ENCODE measurements around the gene CYP27B1.

CYP27B1 gene

GRCh38 chr12:57770734-57771133 lies 3.9 kb upstream of the CYP27B1 start:
- TF ChIP-seq EZH2 (IDR thresholded peaks at IDR 0.05; ENCODE audit: borderline replicate concordance, low read length) (no peak), CTCF (IDR thresholded peaks at IDR 0.05; ENCODE audit: low read length) (no peak)
- no peak overlapping the region for H2AFZ ChIP-seq (ENCODE audit: low read length)
- H3K4me1 ChIP-seq (ENCODE audit: insufficient read depth, low read length, severe bottlenecking): peaks cover 24% of the 10 kb centered on the region
- no peak overlapping the region; the same call in 1 of the 2 replicates for H3K9ac ChIP-seq (ENCODE audit: low read length)
- H3K9me3 ChIP-seq (ENCODE audit: low read length): no peaks in the 10 kb centered on the region
- H3K4me2 ChIP-seq (ENCODE audit: low read length): peak overlapping the region; percentile 90
- H3K27ac ChIP-seq (ENCODE audit: low read depth, low read length, poor library complexity, severe bottlenecking): no peak overlapping the region
- no peaks in the 10 kb centered on the region for H3K9me2 ChIP-seq (ENCODE audit: low read depth, low read length)
- H4K20me1 ChIP-seq (ENCODE audit: insufficient read depth, low read length): no peaks in the 10 kb centered on the region
- H3K36me3 ChIP-seq (ENCODE audit: insufficient read depth, low read length): peaks cover 35% of the 10 kb centered on the region
- peak overlapping the region; percentile 75 for H3K4me3 ChIP-seq (ENCODE audit: low read depth, low read length, poor library complexity, severe bottlenecking)
- no peaks in the 10 kb centered on the region for H3K79me2 ChIP-seq (ENCODE audit: insufficient read depth, low read length)
- peaks cover 5% of the 10 kb centered on the region for H3K27me3 ChIP-seq (ENCODE audit: insufficient read depth, low read length)
- no peaks in the 10 kb centered on the region for H3F3A ChIP-seq (ENCODE audit: insufficient read depth, low read length)

- Histone ChIP-seq H3K27ac (ENCODE audit: low read depth, low read length, poor library complexity, severe bottlenecking) (no peak overlapping the region), H3F3A (ENCODE audit: insufficient read depth, low read length) (no peaks in the 10 kb centered on the region), H3K27me3 (ENCODE audit: insufficient read depth, low read length) (peaks cover 13% of the 10 kb centered on the region), H3K9me3 (ENCODE audit: low read length) (no peaks in the 10 kb centered on the region), H3K79me2 (ENCODE audit: insufficient read depth, low read length) (no peaks in the 10 kb centered on the region), H3K9me2 (ENCODE audit: low read depth, low read length) (no peaks in the 10 kb centered on the region), H2AFZ (ENCODE audit: low read length) (no peak overlapping the region), H3K9ac (ENCODE audit: low read length) (no peak overlapping the region), H3K36me3 (ENCODE audit: insufficient read depth, low read length) (peaks cover 35% of the 10 kb centered on the region), H3K4me3 (ENCODE audit: low read depth, low read length, poor library complexity, severe bottlenecking) (no peak overlapping the region), H4K20me1 (ENCODE audit: insufficient read depth, low read length) (no peaks in the 10 kb centered on the region), H3K4me2 (ENCODE audit: low read length) (no peak overlapping the region), H3K4me1 (ENCODE audit: insufficient read depth, low read length, severe bottlenecking) (peaks cover 36% of the 10 kb centered on the region)
- TF ChIP-seq EZH2 (IDR thresholded peaks at IDR 0.05; ENCODE audit: borderline replicate concordance, low read length): no peak
- no peak for TF ChIP-seq CTCF (IDR thresholded peaks at IDR 0.05; ENCODE audit: low read length)
These were observed 2.7 kb upstream of the CYP27B1 start for GRCh38 chr12:57769594-57769993.

- no peaks in the 10 kb centered on the region for H4K20me1 ChIP-seq (ENCODE audit: insufficient read depth, low read length)
- no peaks in the 10 kb centered on the region for H3F3A ChIP-seq (ENCODE audit: insufficient read depth, low read length)
- TF ChIP-seq EZH2 (IDR thresholded peaks at IDR 0.05; ENCODE audit: borderline replicate concordance, low read length) (no peak), CTCF (IDR thresholded peaks at IDR 0.05; ENCODE audit: low read length) (no peak)
- H3K4me1 ChIP-seq (ENCODE audit: insufficient read depth, low read length, severe bottlenecking): peaks cover 36% of the 10 kb centered on the region
- no peak overlapping the region for H3K4me3 ChIP-seq (ENCODE audit: low read depth, low read length, poor library complexity, severe bottlenecking)
- no peaks in the 10 kb centered on the region for H3K79me2 ChIP-seq (ENCODE audit: insufficient read depth, low read length)
- no peaks in the 10 kb centered on the region for H3K9me2 ChIP-seq (ENCODE audit: low read depth, low read length)
- no peak overlapping the region for H2AFZ ChIP-seq (ENCODE audit: low read length)
- no peaks in the 10 kb centered on the region for H3K9me3 ChIP-seq (ENCODE audit: low read length)
- H3K4me2 ChIP-seq (ENCODE audit: low read length): no peak overlapping the region
- no peak overlapping the region for H3K27ac ChIP-seq (ENCODE audit: low read depth, low read length, poor library complexity, severe bottlenecking)
- H3K36me3 ChIP-seq (ENCODE audit: insufficient read depth, low read length): peaks cover 35% of the 10 kb centered on the region
- no peak overlapping the region for H3K9ac ChIP-seq (ENCODE audit: low read length)
- peaks cover 24% of the 10 kb centered on the region for H3K27me3 ChIP-seq (ENCODE audit: insufficient read depth, low read length)
These were observed 998 bp upstream of the CYP27B1 start for GRCh38 chr12:57767876-57768275.

All from OCI-LY1 (cell line).